ENCODE measurements around the gene USP34.
"Not testable (repeated sequence)": the region's sequence is repeated elsewhere in the genome, so short reads cannot be mapped to it uniquely, and the experiment has no call there.

The USP34 gene

DNA sequence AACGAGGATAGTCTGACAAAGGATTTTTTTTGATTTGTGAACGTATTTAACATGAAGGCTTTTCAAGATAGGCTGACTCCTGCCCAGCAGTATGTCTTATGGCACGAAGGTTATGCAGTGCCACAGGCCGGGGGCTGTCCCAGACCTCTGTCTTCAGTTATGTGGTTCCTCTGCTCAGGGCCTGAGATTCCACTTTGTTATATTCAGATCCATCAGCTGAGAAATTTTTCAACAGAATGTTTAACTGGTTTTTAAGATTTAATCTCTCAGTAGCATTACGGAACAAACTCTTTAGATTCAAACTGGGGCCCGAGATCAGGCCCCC, 288.9 kb downstream of the USP34 start:
- no peak for DNase-seq (ENCODE audit: low spot score)

DNA sequence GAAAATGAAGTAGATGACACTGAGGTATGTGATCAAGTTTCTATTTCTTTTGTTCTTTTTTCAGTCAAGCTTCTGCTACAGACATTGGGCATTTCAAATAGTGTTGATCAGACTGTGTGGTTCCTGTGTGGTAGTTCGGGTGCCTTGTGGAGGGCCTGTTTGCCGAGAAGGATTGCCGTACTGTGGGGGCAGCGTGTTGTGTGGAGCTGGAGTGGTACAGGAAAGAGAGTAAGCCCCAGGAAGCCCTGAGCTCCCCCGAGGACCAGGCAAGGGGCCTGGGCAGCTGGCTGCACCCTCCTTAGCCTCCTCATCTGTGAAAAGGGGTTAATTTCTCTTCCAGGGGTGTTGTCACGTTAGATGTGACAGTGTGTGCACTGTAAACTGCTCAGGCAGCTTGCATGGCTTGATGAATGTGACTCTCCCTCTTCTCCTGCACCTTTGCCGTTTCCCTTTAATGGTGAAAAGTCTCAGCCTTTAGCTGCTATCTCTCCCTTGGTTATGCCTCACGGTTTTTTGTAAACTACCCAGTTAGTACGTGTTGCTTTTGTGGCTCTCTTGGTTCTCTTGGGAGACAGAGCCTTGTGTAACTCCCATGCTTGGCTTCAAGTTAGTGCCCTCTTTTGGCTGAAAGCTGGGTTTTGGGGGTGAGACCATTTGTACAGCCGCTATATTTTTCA, 289.4 kb downstream of the USP34 start:
- DNase-seq (ENCODE audit: low spot score): no peak

DNA sequence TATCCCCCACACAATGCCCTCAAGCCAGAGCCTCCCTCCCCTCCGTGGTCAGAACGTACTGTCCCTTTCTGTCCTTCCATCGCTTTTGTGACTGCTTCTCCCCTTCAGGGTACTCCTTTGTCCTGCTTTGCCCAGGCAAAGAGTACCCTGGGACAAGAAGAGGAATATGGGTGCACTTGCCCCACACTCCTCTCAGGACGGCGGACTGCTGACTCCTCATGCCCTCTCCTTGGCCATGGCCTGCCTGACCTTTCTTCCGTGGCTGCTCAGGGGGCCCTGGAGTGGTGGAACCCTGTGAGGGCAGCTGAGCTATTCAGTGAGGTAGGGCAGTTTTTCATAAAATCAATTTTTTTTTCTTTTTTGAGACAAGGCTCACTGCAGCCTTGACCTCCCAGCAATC, 290.2 kb downstream of the USP34 start:
- DNase-seq (ENCODE audit: low spot score): no peak

DNA sequence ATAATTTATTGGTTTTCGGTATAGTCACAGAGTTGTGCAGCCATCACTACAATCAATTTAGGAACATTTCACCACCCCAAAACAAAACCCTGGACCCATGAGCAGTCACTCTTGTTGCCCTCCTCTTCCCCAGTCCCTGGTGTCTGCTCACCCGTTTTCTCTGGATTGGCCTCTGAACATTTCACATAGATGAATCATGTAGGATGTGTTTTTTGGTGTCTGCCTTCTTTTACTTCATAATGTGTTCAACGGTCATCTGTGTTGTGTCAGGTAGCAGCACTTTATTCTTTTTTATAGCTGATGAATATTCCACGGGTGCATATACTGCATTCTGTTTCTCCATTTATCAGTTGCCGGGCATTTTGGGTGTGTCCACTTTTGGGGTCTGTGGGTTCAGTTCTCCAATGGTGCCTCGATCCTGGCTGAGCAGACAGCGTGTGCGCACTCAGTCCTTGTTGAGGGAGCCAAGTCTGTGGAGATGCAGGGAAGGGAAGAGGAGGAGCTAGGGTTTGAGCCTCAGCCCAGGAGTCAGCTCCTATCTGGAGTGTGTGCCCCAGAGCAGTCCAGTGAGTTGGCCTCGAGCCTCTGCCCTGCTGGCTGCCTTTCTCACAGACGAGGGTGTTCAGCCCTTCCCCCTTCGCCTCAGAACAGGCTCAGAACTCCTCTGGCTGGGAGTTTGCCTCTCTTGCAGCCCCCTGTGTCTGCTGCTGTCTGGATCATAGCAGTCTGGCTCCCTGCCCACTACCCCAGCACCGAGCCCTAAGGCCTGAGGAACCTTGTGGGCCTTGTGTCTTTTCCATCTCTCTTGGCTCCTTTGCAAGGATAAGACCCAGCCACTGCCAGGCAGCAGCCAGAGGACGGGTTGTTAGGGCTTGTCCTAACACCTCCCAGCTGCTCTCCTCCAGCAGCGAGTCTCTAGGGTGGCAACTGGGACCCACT, 290.9 kb downstream of the USP34 start:
- no peak for DNase-seq (ENCODE audit: low spot score)

DNA sequence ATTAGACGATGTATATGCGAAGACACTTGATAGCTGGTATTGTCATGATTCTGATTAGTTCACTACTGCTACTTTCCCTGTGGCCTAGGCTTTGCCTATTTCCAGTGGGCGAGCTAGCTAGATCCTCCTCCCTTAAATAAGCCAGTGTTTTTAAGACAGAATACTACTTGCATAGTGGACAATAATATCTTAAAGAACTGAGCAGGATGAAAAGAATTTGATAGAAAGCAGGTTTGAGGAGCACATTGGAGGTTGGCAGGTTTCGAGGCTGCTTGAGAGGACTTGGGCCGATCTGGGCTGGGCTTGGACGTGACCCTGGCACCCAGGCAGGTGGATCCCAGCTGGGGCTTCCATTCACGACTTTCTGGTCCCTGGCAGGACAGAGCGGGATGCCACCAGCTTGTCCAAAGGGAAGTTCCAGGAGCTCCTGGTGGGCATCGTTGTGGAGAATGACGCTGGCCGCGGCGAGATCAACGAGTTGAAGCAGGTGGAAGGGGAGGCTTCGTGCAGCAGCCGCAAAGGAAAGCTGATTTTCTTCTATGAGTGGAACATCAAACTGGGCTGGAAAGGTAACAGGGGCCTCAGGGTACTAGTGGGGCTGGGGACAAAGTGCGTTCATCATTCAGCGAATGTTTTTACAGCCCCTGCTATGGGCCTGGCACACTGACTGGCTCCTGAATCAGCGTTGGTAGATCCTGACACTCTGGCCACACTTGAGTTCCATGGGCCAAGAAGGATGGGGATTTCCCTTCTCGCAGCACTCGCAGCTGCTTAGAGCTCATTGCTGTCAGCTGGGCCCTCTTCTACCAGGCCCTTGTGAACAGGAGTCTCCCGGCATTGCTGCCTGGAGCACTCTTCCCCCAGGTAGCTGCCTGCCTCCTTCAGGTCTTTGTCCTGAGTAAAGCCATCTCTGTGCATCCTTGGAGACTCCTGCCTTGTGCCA, 292.0 kb downstream of the USP34 start:
- DNase-seq (ENCODE audit: low spot score): no peak

DNA sequence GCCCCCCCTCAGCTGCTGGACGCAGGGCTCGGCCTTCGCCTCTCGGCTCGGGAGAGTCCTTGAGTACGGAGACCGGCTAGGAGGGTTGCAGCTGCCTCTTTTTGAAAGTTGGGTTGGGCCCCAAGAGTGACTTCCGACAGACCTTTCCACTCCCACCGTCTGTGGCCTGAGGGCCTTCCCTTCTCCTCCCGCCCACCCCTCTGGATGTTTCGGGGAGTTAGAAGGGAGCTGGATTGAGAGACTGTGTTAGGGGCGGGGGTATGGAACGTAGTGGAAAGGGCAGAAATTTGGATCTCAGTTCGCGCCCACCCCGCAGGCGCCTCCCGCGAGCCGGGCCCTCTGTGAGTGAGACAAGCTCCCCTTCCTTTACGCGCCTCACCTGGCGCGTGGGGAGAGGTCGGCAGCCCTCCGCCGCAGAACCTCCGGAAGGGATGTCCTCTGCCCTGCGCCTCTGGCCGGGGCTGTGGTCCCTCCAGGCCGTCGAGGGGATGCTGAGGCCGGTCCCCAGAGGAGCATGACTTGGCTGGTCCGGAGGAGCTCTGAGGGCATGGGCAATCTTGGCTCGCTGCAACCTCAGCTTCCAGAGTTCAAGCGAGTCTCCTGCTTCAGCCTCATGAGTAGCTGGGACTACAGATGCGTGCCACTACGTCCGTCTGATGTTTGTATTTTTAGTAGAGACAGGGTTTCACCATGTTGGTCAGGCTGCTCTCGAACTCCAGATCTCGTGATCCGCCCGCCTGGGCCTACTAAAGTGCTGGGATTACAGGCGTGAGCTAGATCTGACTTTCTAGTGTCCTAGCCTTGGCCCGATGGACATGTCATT, 292.9 kb downstream of the USP34 start:
- DNase-seq (ENCODE audit: low spot score): peak; percentile 32

DNA sequence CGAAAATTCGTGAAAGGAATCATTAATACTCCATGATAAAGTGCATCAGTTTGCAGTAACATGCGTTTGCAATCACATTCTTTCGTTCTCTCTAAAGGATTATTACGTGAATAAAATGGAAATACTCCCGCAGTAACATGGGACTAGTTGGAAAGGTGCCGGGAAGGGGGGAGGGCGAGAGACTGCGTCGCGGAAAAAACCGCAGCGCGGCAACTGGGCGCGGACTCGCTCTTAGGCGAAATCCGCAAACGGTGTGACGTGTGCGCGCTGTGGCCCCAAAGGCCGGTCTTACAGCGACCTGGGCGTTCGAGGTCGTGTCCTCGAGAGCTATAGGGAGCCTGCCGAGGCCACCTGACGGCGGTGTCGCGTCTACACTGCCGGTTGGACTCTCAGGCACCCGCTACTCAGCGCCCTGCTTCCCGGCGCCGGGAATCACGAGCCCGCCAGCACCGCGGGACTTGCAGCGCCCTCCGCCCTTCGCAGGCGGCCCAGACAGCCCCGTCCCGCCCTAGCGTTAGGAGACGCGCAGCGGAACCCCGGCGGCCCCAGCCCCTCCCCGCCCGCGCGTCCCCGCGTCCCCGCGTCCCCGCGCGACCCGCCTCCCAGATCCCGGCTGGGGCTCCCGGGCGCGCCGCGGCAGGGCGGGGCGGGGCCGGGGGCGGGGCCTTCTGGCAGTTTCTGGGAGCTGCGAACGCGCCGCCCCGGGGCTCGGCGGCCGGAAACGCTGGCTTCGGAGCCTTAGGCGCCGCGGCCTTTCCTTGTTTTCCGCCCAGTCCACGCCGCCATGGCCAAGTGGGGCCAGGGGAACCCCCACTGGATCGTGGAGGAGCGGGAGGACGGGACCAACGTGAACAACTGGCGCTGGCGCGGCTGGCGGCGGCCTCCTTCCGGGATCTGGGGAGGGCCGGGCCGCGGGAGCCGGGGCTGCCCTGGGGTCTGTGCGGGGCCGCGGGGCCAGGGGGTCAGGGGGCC, 293.8 kb downstream of the USP34 start:
- DNase-seq (ENCODE audit: low spot score): peak; percentile 93

DNA sequence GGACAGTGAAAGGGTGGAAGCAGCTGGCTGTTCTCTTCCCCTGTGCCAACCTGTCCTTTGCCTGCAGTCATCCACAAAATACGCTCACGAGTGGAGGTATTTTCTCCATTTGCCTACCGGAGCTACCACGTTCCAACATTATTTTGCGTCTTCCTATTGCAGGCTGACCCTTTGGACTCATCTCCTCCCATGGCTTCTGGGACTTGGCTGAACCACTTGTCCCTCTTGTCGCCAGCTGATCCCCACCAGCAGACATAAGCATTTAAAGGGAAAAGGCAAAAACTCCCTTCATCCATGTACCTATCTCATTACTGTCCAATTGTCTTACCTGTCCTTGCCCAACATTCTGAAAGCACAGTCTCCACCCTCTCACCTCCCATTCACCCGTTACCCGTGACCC, 295.9 kb downstream of the USP34 start:
- DNase-seq (ENCODE audit: low spot score): no peak

DNA sequence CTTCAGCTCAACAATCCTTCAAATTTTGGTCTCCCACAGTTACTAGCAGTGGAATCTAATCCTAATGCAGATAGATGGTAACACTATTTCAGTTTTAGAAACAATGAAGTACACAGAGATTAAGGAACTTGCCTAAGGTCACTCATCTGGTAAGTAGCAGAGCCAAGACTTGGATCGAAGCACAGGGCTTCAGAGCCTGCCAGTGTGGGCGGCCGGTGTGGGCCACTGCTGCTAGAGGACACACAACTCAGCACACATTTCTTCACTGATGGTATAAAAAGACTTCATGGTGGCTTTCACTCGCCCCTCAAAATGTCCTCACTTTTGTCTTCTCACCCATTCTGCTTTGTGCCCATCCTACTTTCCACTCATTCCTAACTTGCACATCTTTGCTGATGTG, 297.8 kb downstream of the USP34 start:
- DNase-seq (ENCODE audit: low spot score): no peak

DNA sequence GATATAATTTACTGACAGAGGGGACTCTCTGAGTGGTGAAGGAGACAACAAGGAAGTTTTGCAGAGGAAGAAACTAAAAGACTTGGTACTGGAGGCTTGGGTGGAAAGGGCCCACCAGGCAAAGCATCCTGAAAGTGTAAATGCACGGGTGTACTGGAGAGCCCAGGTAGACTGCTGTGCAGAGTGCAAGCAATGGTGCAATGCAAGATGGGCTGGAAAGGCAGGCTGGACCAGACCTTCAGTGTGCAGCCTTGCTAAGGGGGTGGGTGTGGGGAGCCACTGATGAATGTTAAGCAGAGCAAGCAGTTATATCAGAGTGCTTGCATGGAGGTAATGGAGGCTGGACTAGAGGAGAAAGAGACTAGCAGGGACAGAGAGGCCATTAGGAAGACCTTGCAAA, 298.2 kb downstream of the USP34 start:
- DNase-seq (ENCODE audit: low spot score): no peak

DNA sequence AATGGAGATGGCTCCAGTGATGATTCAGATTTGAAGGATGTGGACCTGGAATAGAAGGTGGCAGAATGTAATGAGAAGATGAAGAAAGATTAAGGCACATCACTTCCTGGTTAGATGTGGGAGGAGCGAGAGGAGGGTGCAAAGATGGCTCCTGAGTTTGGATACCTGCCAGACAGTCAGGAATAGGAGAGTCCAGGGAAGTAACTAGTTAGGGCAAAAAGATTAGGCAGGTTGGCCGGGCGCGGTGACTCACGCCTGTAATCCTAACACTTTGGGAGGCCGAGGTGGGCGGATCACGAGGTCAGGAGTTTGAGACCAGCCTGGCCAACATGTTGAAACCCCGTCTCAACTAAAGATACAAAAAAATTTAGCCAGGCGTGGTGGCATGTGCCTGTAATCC, 303.3 kb downstream of the USP34 start:
- DNase-seq (ENCODE audit: low spot score): no peak

DNA sequence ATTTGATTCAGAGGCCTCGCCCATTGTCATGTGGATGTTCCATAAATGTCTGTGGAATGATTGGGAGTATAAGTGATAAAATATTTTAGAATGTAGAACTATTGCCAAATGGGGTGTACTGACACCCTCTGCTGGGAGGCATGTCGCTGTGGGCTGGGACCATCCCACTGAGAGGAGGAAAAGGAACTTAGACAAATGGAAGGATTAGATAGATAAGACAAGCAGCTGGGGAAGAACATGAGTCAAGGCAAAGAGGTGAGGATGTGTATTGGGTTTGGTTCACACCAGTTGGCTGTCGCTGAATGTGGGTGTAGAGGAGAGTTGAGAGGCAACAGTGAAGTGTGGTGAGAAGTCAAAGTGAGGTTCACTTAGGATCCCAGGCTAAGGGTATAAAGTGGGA, 304.9 kb downstream of the USP34 start:
- no peak for DNase-seq (ENCODE audit: low spot score)

DNA sequence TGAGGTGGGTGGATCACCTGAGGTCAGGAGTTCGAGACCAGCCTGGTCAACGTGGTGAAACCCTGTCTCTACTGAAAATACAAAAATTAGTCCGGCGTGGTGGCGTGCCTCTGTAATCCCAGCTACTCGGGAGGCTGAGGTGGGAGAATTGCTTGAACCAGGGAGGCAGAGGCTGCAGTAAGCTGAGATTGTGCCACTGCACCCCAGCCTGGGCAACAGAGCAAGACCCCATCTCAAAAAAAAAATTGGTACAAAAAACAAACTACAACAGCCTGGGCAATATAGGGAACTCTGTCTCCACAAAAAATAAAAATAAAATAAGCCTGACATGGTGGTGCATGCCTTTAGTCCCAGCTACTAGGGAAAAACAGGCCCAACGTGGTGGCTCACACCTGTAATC, 305.8 kb downstream of the USP34 start:
- not testable (repeated sequence) for DNase-seq (ENCODE audit: low spot score)

DNA sequence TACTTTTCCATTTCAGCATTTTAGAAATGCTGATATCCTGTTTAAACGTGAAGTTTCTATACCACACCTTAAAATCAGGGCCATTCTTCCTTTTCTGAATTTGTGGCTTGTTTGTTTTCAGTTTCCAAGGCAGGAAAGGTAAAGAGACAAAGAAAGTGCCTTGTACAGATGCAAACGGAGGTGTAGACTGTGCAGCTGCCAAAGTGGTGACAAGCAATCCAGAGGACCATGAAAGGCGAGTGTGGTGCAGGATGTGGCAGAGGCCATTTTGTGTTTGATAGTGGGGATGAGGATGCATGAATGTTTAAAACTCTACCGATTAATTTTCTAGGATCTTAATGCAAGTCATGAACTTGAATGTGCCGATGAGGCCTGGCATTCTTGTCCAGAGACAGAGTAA, 308.2 kb downstream of the USP34 start:
- no peak for DNase-seq (ENCODE audit: low spot score)

DNA sequence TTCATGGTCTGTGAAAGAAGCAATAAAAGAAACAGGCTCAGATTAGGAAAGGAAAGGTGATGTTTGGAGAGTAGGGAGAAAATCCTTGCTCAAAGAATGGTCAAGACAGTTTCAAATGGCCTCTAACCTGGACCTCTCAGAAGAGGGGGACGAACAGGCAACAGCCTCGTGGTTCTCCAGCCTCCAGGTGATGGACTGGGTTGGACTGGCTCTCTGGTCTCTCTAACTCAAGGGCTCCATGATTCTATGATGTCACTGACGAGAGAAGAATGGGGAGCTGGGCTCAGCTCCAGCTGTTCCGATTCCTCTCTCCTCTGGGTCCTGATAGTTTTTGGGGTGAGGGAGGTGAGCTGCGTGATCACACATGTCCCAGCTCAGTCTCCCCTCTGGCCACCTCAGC, 309.0 kb downstream of the USP34 start, which contains the start of gene C2orf74:
TSS of gene C2orf74 (plus strand) at position 301 of the 400 bp plus-strand sequence. CDS start 327 bp downstream, outside the sequence.
- no peak for DNase-seq (ENCODE audit: low spot score)

DNA sequence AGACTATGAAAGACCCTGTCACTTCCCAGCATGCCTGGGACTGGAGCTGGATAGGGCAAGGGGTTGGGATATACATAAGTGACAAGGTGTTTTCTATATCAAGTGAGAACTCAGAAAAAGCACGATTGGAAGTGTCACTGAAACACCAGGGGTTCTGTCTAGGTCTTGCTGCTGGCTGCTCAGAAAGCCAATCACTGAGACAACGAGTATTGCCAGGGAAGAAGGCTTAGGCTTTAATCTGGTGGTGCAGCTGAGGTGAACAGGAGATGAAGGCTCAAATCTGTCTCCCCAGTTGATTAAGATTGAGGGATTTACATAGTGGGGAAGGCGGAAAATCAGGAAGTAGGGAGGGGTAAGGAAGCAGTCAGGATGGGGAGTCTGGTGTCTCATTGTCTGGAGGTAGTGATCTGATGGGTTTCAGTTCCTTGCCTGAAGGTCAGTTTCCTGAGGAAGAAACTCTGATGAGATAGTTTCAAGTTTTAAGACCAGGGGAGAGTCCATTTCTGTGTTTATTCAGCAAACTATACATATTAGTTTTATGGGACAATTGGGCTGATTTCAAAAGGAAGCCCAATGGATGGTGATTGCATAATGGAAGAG, 312.4 kb downstream of the USP34 start:
- DNase-seq (ENCODE audit: low spot score): no peak

DNA sequence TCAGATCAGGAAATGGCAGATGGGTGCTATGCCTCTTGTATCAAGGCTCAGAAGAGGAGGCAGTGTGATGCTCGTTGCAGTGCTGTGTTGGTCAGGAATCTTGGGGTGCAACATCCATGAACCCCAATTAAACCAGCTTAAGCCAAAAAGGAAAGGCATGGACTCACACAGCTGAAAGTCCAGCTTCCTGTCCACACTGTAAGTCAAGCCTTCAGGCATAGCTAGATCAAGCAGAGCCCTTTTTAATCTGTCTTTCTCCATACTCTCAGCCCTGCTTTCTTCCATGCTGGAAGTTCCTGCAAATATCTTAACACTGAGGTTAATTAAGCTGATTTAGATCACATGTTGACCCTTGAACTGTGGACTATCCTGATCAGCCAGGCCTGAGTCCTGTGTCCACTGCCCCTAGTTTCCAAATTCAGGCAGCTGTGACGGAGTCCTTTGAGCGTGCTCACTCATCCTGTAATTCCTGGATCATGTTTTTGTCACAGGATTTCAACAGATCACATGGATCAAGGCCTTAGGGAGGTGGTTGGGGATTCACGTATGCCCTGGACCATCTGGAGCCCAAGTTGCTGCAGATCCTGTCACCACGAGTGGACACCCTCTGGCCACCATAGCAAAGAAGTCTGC, 313.4 kb downstream of the USP34 start:
- DNase-seq (ENCODE audit: low spot score): no peak

DNA sequence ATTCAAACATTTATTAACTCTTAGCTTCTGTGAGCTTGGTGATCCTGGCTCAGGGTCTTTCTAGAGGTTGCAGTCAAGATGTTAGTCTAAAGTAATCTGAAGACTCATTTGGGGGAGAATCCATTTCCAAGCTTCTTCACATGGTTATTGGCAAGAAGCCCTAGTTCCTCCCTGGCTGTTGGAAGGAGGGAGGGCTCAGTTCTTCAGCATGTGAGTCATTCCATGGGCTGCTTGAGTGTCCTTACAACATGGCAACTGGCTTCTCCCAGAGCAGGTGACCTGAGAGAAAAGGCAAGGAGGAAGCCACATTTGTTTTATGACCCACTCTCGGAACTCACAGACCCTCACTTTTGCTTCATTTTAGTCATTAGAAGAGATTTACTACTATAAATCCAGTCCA, 319.5 kb downstream of the USP34 start:
- no peak for DNase-seq (ENCODE audit: low spot score)

DNA sequence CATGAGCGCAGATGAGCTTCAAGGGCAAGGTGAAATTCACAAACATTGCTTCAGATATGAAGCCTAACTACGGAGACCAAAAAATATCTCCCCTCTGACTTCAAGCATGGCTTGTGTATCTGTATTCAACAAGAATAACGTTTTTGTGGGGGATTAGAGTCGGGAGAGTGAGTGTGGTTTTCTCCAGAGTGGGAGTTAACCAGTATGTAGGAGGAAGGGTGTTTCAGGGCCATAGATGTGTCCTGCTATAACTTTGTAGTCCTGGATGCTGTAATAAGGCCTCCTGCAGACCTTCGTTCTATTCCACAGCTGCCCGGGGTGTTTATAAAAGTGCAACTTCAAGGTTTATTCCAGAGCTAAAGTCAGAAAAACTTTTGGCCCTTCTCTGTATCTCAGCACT, 321.8 kb downstream of the USP34 start:
- DNase-seq (ENCODE audit: low spot score): no peak
